Esophagus mucosa (tissue), 1 donor: ENCODE results near the gene TAT. TPM values are rescaled to one million over a fixed set of nuclear protein-coding genes. Genes with fewer than 3 reads are reported as not detected.
"Not testable (repeated sequence)": the region's sequence is repeated elsewhere in the genome, so short reads cannot be mapped to it uniquely, and the experiment has no call there.

ENCODE experiments used
- ATAC-seq: fragments of 200-7000 bp; cut with Tn5 transposase; one replicate; pipeline ENCODE4 v1.9.1; 2020
- total RNA-seq: library from RNA; stranded (reverse); gene quantifications from one replicate; pipeline ENCODE4 v1.2.4, GENCODE V29; 2023
- donor health status: DM: yes; HTN: yes; CAD: no.

TAT gene
- total RNA-seq, 1 donor from 2014 or later: 0.24 TPM

GRCh38 chr16:71584543-71585317, 7.8 kb upstream of the TAT start:
- no peak for ATAC-seq

GRCh38 chr16:71582553-71582848, 5.6 kb upstream of the TAT start:
- not testable (repeated sequence) for ATAC-seq

GRCh38 chr16:71574702-71575101, 2.2 kb downstream of the TAT start:
- ATAC-seq: no peak

DNA sequence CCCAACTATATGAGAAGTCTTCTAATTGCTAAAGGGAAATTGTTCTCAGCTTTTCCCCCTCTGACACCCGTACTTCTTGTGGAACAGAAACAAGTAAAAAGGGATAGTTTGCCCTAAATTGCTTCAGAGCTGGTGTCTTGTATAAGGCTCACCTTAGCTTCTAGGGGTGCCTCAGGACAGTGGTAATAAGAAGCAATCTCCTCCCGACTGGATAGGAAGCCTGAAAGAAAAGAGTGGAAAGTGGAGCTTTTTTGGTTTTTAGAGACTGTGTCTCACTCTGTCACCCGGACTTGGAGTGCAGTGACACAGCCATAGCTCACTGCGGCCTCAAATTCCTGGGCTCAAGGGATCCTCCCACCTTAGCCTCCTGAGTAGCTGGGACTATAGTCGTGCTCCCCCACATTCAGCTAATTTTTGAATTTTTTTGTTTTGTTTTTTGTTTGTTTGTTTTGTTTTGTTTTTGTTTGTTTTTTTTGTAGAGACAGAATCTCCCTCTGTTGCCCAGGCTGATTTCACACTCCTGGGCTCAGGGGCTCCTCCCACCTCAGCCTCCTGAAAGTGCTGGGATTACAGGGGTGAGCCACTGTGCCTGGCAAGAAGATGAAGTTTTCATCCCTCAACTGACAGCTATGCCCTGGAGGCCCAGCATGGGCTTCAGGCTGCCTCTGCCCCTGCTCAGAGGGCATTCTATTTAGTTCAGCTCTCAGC, 3.4 kb downstream of the TAT start:
- ATAC-seq: no peak

GRCh38 chr16:71572497-71573116, 4.3 kb downstream of the TAT start:
- no peak for ATAC-seq

GRCh38 chr16:71570144-71570543, 6.7 kb downstream of the TAT start:
- no peak for ATAC-seq

DNA sequence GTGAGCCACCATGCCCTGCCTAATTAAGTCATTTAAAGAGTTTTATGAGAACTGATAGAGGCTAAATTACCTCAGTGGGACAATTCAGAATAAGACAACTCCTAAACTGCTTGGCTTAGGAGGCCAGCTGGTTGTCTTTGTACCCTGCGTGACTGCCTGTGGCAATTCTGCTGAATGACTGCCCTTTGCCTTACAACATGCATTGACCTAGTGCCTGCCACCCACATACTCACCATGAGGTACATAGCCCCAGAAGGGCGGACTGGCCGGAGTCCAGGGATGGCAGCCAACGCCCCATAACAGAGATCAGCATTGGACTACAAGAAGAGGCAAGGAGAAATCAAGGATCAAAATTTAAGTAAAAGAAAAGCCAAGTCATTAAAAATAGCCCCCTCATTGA, 7.3 kb downstream of the TAT start:
- ATAC-seq: no peak

DNA sequence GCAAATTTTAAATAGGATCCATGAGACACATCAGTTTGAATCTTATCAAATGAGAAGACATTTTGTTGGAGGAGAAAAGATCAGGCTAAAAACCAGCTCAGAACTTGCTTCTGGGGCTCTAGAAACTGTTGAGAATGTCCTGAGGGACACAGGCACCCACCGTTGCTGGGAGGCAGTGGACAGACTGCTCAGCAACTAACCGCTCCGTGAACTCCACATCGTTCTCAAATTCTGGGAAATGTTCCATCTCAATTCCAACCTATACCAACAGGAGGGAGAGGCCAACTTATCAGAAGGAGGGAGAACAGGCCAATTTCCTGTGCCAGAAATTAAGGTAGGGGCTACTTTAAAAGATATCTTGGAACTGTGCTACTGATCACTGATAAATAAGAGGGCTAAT, 8.3 kb downstream of the TAT start:
- ATAC-seq: no peak

DNA sequence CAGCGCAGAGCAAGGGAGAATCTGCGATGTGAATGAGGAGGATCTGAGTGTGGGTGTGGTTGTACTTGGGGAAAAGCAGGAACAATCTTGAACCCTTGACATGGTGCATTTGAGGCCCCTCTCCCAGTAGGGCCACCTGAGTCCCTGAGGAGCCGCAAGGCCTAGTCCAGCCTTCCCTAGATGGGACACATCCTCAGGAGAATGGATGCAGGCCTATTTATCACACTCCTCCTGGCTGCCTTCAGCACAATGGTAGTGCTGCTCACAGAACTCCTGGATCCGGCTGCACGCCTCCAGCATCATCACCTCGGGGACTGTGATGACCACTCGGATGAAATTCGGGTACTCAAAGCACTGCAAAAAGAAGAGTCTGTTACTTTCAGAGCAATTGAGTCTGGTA, 9.0 kb downstream of the TAT start:
- ATAC-seq: no peak

DNA sequence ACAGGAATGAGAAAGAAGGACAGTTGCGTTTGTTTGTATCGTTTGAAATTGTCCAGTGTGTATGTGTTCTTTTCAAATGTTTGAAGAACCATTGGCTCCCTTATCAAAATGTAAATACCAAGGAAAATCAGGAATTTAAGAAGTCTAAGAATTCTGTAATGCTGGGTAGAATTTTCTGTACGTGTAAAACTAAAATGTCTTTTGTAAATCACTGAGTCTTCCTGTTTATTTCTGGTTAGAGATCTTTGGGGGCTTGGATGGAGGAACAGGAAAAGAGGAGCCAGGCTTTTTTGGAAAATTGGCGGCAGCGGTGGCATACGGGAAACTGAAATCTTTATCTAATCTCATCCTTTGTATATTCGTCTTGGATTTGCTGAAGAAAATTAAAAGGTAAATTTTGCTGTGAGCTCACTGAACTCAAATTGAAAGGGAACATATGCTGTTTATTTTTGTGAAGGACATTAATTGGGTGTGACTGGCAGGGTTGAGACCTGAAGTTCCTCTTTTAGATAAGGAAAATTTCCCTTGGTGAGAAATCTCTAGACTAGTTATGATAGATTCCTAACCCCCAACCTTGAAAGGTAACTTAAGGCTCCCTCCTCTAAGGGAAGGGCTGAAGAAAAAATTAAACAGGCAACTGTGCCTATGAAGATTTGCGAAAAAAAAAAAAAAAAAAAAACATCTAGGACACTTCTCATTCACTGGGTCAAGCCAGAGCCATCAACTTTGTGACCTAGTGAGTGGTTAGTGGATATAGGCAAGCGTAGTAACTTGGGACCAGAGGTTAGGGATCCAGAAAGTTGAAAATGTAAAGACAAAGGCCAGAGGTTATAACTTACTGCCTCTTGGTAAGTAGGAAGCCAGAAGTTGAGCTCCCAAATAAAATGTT, 10.8 kb downstream of the TAT start:
- ATAC-seq: no peak

DNA sequence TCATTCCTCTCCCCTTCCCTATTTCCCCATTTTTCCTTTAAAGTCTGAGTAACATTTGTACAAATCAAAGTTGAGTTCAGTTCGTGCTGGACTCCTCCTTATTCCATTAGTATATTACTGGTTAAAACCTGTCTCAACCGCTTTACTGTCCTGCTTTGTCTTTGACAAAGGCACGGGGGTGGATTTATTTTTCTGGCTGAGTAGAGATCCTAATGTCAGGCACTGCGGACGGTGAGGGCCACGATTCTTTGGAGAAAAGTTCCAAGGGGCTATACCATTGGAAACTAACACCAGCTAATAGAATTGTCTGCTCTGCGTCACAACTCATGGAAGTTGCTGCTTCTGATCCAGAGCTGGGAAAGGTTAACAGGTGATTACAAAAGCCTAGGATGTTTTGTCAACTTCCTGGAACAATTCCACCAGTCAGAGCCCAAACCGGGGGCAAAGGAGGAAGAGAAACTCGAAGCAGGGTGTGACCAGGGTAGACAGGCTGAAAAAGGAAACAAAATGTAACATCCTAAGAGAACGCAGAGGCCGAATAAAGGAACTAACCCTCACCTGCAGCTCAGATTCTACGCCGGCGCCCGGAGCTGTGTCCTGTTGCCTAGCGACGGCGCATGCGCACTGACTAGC, 12.4 kb downstream of the TAT start:
- ATAC-seq: peak; percentile 92

- no peak for ATAC-seq
These were observed 14.3 kb downstream of the TAT start for GRCh38 chr16:71562552-71562951.

DNA sequence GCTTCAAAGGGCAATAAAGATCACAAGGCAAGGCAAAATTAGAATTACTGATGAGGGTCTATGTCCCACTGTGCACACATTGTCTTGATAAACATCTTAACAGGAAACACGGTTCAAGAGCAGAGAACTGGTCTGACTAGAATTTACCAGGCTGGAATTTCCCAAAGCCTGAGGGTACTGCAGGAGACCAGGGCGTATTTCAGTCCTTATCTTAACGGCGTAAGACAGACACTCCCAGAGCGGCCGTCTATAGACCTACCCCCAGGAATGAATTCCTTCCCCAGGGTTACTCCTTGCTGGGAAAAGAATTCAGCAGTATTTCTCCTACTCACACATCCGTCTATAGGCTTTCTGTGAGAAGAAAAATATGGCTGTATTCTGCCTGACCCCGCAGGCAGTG, 15.0 kb downstream of the TAT start:
- not testable (repeated sequence) for ATAC-seq

- no peak for ATAC-seq
These were observed 17.0 kb downstream of the TAT start for GRCh38 chr16:71559855-71560254.

GRCh38 chr16:71557954-71558582, 18.8 kb downstream of the TAT start:
- no peak for ATAC-seq

GRCh38 chr16:71557299-71557698, 19.6 kb downstream of the TAT start:
- no peak for ATAC-seq

GRCh38 chr16:71555230-71555891, 21.5 kb downstream of the TAT start:
- peak; percentile 23 for ATAC-seq

DNA sequence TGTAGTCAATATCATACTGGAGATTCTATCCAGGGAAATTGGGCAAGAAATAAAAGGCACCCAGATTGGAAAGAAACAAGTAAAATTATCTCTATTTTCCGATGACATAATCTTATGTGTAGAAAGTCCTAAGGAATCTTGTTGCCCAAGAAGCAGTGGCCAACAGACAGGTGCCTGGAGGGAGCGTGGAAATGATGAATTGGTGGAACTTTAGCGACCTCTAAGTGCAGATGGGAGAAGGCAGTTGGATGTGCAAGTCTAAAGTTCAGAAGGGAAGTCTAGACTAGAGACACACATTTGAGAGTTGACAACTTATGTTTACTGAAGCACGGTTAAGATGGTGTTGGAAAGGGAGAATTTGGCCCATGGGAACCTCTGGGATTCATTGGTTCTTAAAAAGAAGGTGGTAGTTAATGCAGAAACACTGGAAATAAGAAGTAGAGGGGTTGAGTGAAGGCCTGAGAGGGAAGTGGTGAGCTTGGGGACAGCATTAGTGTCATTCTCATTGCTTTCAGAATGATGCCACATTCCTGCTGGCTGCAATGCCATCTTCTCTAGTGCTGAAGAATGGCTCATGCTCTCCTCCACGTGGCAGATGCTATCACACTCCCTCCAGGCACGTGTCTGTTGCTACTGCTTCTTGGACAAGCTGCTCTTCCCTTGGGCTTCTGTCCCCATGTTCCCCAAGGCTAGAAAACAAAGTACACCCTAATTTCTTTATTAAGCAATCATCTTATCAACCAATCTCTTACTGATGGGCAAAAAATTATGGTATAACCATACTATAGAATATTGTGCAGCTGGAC, 24.0 kb downstream of the TAT start:
- no peak for ATAC-seq

DNA sequence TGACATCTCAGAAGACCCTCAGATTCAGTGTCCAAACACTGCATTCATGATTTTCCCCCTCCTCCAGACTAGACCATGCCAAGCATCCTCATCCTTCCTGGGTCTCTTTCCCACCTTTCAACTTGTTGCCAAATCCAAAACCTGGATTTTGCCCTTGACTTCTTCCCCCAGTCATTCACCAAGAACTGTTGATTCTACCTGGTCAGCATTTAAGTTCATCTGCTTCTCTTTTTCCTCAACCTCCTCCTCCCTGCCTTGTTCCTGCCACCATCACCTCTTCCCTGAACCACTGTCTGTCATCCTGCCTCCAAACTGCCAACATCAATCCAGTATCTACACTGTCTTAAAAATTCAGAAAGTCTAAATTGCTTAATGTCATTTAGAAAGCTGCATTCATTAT, 29.7 kb downstream of the TAT start:
- ATAC-seq: no peak

DNA sequence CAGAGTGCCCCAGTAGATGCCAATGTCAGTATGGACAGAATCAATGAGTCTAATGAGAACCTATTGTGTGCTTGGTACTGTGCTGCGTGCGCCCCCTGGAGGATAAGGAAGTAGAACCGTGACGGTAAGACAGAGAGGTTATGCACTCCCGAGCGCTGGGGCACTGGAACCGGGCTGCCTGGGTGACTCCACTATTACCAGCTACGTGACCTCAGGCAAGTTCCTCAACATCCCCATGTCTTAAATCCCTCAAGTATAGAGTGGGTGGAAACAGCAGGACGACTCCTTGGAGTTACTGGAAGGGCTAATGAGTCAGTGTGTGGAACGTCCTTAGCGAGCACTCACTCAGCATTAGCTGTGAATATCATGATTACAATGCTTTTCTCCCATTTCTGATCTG, 34.5 kb downstream of the TAT start:
- peak; percentile 88 for ATAC-seq

DNA sequence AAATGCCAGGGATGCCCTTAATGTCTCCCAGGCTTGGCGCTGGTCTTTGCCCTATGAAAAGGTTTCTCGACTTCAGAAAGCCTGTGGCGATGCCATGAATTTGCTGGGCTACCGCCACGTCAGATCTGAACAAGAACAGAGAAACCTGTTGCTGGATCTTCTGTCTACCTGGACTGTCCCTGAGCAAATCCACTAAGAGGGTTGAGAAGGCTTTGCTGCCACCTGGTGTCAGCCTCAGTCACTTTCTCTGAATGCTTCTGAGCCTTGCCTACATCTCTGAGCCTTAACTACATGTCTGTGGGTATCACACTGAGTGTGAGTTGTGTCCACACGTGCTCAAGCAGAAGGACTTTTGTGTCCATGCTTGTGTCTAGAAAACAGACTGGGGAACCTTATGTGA, 39.2 kb downstream of the TAT start:
- ATAC-seq: peak; percentile 74
